NCI-H82 (cell line): ENCODE measurements around the gene CD99L2.

ENCODE experiments used
- DNase-seq: peaks from one replicate; lab custom pipeline; 2025; lab: John Stamatoyannopoulos, UW

The CD99L2 gene

GRCh38 chrX:150898343-150899190, at the start of gene CD99L2:
CD99L2 (minus strand) TSS chrX:150898668; CDS start chrX:150898588, 80 bp downstream.
- DNase-seq = peak; percentile 93

GRCh38 chrX:150944233-150944632, 45.8 kb upstream of the CD99L2 start:
- no peak for DNase-seq

- no peak for DNase-seq
Measured at GRCh38 chrX:150942942-150943594, 44.6 kb upstream of the CD99L2 start.

GRCh38 chrX:150941580-150941979, 43.1 kb upstream of the CD99L2 start:
- no peak for DNase-seq

GRCh38 chrX:150940844-150941495, 42.5 kb upstream of the CD99L2 start:
- no peak for DNase-seq

GRCh38 chrX:150936556-150936955, 38.1 kb upstream of the CD99L2 start:
- no peak for DNase-seq

GRCh38 chrX:150935467-150935866, 37.0 kb upstream of the CD99L2 start:
- DNase-seq = no peak

- DNase-seq = no peak
Measured at GRCh38 chrX:150934453-150934852, 36.0 kb upstream of the CD99L2 start.

- no peak for DNase-seq
Measured at GRCh38 chrX:150933945-150934350, 35.5 kb upstream of the CD99L2 start.

- DNase-seq = no peak
Measured at GRCh38 chrX:150929058-150929457, 30.6 kb upstream of the CD99L2 start.

- DNase-seq = no peak
Measured at GRCh38 chrX:150926791-150927190, 28.3 kb upstream of the CD99L2 start.

GRCh38 chrX:150926304-150926703, 27.8 kb upstream of the CD99L2 start:
- no peak for DNase-seq

- DNase-seq = no peak
Measured at GRCh38 chrX:150919401-150919800, 20.9 kb upstream of the CD99L2 start.

- no peak for DNase-seq
Measured at GRCh38 chrX:150913511-150913910, 15.0 kb upstream of the CD99L2 start.

GRCh38 chrX:150907474-150907873, 9.0 kb upstream of the CD99L2 start:
- DNase-seq = no peak

- DNase-seq = no peak
Measured at GRCh38 chrX:150906694-150907093, 8.2 kb upstream of the CD99L2 start.

- DNase-seq = no peak
Measured at GRCh38 chrX:150905293-150905692, 6.8 kb upstream of the CD99L2 start.

GRCh38 chrX:150903110-150903508, 4.6 kb upstream of the CD99L2 start:
- DNase-seq = no peak

- DNase-seq = no peak
Measured at GRCh38 chrX:150902434-150903109, 4.1 kb upstream of the CD99L2 start.

GRCh38 chrX:150899191-150899757, 806 bp upstream of the CD99L2 start:
- peak; percentile 44 for DNase-seq

GRCh38 chrX:150897421-150898320, 797 bp downstream of the CD99L2 start:
- peak; percentile 58 for DNase-seq
